ENCODE data around the gene ZNF608.
A peak's percentile ranks its signal among the peaks of the same experiment; 100 is the strongest.

ZNF608 gene

DNA sequence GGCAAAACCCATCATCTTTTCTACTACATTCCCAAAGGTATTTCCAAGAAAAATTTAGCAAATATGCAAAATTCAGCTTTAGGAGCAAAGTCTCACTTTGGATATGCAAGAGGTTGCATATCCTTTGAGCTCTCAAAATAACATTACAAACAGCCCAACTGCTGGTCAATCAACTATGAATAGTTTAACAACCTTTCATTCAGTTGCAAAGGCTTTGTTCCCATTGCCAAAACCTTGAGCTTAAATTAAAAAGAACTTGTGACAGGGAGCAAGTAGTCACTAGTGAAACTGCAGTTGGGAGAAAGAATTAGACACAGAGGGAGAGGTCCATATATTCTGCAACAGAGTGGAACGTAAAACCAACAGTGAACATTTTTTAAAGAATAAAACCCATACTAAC, 8.8 kb downstream of the ZNF608 start:
- TF ChIP-seq, protein P1, sequence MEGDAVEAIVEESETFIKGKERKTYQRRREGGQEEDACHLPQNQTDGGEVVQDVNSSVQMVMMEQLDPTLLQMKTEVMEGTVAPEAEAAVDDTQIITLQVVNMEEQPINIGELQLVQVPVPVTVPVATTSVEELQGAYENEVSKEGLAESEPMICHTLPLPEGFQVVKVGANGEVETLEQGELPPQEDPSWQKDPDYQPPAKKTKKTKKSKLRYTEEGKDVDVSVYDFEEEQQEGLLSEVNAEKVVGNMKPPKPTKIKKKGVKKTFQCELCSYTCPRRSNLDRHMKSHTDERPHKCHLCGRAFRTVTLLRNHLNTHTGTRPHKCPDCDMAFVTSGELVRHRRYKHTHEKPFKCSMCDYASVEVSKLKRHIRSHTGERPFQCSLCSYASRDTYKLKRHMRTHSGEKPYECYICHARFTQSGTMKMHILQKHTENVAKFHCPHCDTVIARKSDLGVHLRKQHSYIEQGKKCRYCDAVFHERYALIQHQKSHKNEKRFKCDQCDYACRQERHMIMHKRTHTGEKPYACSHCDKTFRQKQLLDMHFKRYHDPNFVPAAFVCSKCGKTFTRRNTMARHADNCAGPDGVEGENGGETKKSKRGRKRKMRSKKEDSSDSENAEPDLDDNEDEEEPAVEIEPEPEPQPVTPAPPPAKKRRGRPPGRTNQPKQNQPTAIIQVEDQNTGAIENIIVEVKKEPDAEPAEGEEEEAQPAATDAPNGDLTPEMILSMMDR (conservative IDR thresholded peaks at IDR 0.05; ENCODE audit: control insufficient read depth, insufficient read depth, low read depth, low read length) = no peak
- no peak for DNase-seq (ENCODE audit: low read depth)
- no peak overlapping the region for H3K4me3 ChIP-seq (ENCODE audit: control insufficient read depth, low read depth, low read length)

DNA sequence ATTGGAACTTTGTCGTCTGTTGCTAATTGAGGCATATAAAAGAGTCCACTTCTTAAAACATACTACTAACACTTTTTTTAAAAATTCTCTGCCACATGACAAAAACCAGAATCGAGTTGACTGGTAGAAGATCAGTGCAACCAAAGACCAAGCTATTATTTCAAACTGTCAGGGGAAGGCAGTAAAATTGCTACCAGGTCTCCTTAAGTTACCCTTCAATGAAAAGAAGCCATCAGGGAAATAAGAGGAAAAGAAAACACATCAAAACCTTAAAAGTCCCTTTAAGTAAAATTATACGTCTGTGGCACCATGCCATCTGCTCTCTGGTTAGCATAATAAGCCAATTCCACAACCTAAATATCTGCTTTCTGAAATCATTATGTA, 9.6 kb downstream of the ZNF608 start:
- TF ChIP-seq, protein P1 (conservative IDR thresholded peaks at IDR 0.05; ENCODE audit: control insufficient read depth, insufficient read depth, low read depth, low read length) = no peak
- H3K4me3 ChIP-seq (ENCODE audit: control insufficient read depth, low read depth, low read length) = no peak overlapping the region
- DNase-seq (ENCODE audit: low read depth) = no peak

DNA sequence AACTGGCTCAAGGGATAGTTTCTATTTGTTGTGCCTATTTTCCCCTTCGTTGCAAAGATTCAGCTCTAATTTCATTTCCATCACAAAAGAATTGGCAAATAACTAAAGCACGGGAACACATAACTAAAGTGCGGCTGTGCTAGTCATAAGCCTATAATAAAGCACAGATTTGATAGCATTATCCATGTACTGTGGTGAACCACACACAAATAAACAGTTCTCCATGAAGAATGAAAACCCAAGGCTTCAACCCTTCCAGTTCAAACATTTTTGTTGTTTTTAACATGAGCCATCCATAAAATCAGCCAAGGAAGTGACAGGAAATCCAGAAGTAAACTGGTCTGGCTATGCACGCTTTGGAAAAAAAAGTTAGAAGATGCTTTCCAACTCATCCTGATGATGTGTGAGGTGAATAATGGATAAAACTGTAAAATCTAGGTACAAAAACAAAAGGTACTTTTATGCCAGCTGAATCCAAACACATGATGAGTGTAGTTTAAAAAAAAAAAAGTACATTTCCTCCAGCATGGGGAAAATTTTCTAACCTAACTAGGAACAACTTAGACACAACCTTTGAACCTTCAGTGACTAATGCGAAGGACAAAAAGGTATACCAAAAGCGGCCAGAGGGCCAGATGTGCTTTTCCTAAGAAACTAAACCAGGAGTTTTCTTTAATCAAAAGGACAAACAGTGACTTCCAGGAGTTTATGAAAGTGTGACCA, 10.2 kb downstream of the ZNF608 start:
- DNase-seq (ENCODE audit: low read depth) = peak; percentile 90
- peak overlapping the region; percentile 5 for H3K4me3 ChIP-seq (ENCODE audit: control insufficient read depth, low read depth, low read length)
- TF ChIP-seq, protein P1 (conservative IDR thresholded peaks at IDR 0.05; ENCODE audit: control insufficient read depth, insufficient read depth, low read depth, low read length) = no peak

DNA sequence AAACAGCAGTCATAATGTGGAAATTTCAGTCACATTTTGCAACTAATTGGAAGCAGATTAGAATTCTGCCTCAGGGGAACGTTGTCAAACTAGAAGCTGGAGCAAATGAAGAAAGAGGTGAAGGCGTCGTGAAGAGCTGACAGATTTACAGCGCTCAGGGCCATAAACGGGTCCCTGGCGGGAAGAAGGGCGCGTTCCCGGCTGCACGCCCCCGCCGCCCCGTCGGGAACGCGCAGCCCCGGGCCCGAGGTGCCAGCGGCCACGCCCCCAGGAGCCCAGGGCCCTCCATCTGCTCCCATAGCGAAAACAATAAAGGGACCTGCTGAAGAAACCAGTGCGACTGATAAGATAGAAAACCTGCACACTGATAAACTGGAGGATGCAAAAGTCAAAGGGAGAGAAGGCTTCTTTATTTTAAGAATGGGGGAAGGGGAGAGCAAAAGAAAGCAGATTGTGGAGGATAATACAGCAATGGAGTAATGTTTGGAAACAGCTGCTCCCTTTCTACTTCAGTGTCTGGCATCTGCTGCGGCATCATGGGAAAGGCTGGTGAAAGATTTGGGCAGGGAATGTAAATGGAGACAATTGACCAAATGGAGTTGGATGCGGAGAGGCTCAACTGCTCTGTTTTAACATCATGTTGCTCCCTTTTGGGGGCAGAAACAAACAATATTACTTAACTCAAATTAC, 11.1 kb downstream of the ZNF608 start:
- TF ChIP-seq, protein P1 (conservative IDR thresholded peaks at IDR 0.05; ENCODE audit: control insufficient read depth, insufficient read depth, low read depth, low read length) = no peak
- peak; percentile 86 for DNase-seq (ENCODE audit: low read depth)
- H3K4me3 ChIP-seq (ENCODE audit: control insufficient read depth, low read depth, low read length) = peak overlapping the region; percentile 31

DNA sequence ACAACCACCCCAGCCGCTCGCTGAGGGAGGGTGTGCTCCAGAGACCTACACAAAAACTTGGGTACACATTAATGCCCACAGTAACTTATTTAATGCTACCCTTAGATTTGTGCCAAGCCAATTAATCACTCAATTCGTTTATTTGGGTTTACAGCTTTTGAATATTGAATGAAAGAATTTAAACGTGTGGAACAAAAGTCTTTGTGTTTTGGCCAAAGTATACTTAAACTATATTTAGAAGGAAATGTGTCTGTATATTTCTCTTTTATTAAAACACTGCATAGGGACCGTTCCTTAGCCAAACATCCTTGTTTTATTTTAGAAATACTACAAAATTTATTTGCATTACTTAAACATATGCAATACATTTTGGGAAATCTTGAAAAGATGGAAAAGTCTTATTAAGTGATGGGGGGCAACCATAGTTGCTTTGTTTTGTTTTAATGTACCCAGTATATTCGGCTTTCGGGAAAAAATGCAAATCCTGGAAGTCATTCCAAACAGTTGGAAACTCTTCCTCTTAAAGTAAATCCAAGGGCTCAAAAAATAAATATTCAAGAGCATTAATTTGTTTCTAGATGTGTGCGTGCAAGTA, 11.8 kb downstream of the ZNF608 start:
- peak overlapping the region; percentile 23 for H3K4me3 ChIP-seq (ENCODE audit: control insufficient read depth, low read depth, low read length)

DNA sequence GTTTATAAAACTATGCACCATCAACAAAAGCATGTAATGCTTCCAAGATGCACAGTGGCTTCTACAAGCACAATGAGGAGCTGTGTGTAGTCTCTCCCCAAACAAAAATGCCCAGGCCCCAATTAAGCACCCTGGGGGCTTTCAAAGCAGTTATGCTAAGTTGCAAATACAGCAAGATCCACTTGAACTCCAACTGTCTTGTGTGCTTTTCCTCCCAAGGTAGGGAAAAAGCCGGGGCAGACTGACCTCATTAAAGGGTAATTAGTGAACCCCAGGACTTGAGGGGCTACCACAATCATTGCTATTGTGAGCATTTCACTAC, 13.1 kb downstream of the ZNF608 start:
- TF ChIP-seq, protein P1 (conservative IDR thresholded peaks at IDR 0.05; ENCODE audit: control insufficient read depth, insufficient read depth, low read depth, low read length) = no peak
- DNase-seq (ENCODE audit: low read depth) = no peak
- H3K4me3 ChIP-seq (ENCODE audit: control insufficient read depth, low read depth, low read length) = no peak overlapping the region

More for the DNA sequence above, 11.8 kb downstream of the ZNF608 start:
- DNase-seq (ENCODE audit: low read depth) = no peak
- TF ChIP-seq, protein P1 (conservative IDR thresholded peaks at IDR 0.05; ENCODE audit: control insufficient read depth, insufficient read depth, low read depth, low read length) = no peak

Measured in fibroblast of mammary gland (primary cell).